Stimulated activated CD8-positive, alpha-beta memory T cell treated with anti-CD3 and anti-CD28 coated beads, Interleukin-12 subunit alpha, Interleukin-12 subunit beta, amount 100 ng/mL, for 24 hours (primary cell): ENCODE results near the gene BCL11B.

Experiments
- DNase-seq: peaks from one replicate; pipeline ENCODE4 v3.0.0-alpha.2; 2020; ENCODE audit errors: extremely low read depth

The BCL11B gene

GRCh38 chr14:99159341-99160340 is 112.4 kb downstream of the BCL11B start:
- no peak for DNase-seq

- no peak for DNase-seq
Observed at GRCh38 chr14:99158646-99159165, 113.3 kb downstream of the BCL11B start.

- no peak for DNase-seq
Observed at GRCh38 chr14:99158150-99158549, 113.8 kb downstream of the BCL11B start.

- DNase-seq = no peak
Observed at GRCh38 chr14:99157676-99158075, 114.3 kb downstream of the BCL11B start.

GRCh38 chr14:99157246-99157645 is 114.8 kb downstream of the BCL11B start:
- DNase-seq = no peak

GRCh38 chr14:99156814-99157213 is 115.2 kb downstream of the BCL11B start:
- no peak for DNase-seq

- DNase-seq = no peak
Observed at GRCh38 chr14:99156090-99156425, 115.9 kb downstream of the BCL11B start.

GRCh38 chr14:99155173-99156089 is 116.6 kb downstream of the BCL11B start:
- DNase-seq = no peak

- no peak for DNase-seq
Observed at GRCh38 chr14:99150236-99150635, 121.8 kb downstream of the BCL11B start.

- no peak for DNase-seq
Observed at GRCh38 chr14:99148861-99149610, 123.0 kb downstream of the BCL11B start.

GRCh38 chr14:99148131-99148530 is 123.9 kb downstream of the BCL11B start:
- no peak for DNase-seq

- no peak for DNase-seq
Observed at GRCh38 chr14:99147366-99147740, 124.6 kb downstream of the BCL11B start.

- no peak for DNase-seq
Observed at GRCh38 chr14:99146616-99147365, 125.2 kb downstream of the BCL11B start.

GRCh38 chr14:99145307-99145706 is 126.7 kb downstream of the BCL11B start:
- no peak for DNase-seq

GRCh38 chr14:99143793-99144192 is 128.2 kb downstream of the BCL11B start:
- no peak for DNase-seq

- DNase-seq = no peak
Observed at GRCh38 chr14:99143126-99143525, 128.9 kb downstream of the BCL11B start.

- DNase-seq = no peak
Observed at GRCh38 chr14:99141236-99141635, 130.8 kb downstream of the BCL11B start.

GRCh38 chr14:99138999-99139865 is 132.8 kb downstream of the BCL11B start:
- DNase-seq = no peak

- no peak for DNase-seq
Observed at GRCh38 chr14:99137913-99138571, 134.0 kb downstream of the BCL11B start.
